Fibroblast of lung (primary cell): ENCODE results near the gene PCDHGB5. TPM values are rescaled to one million over a fixed set of nuclear protein-coding genes. Genes with fewer than 3 reads are reported as not detected.

Experiments
- DNase-seq, 2 donors: peaks; one replicate each; pipeline versions ENCODE4 v3.0.0 to v3.0.0-alpha.2; 2010; ENCODE audit warnings: low read depth in 2 of 2
- H2AFZ ChIP-seq: 2 replicates; pipeline ENCODE4 v1.5.1; 2012; ENCODE audit warnings: low read length, control low read depth, inconsistent platforms
- H3K27ac ChIP-seq: 2 replicates; pipeline ENCODE4 v1.5.1; 2011; ENCODE audit warnings: low read length, control low read depth; ENCODE audit not compliant: insufficient read depth
- H3K27me3 ChIP-seq: 2 replicates; pipeline ENCODE4 v1.5.1; 2011; ENCODE audit warnings: mild to moderate bottlenecking, low read length; ENCODE audit not compliant: control insufficient read depth, insufficient read depth
- H3K36me3 ChIP-seq: 2 replicates; pipeline ENCODE4 v1.5.1; 2011; ENCODE audit warnings: low read length; ENCODE audit not compliant: control insufficient read depth, insufficient read depth
- H3K4me1 ChIP-seq: 2 replicates; pipeline ENCODE4 v1.5.1; 2011; ENCODE audit warnings: low read length; ENCODE audit not compliant: control insufficient read depth, insufficient read depth; ENCODE audit errors: extremely low read depth
- H3K4me2 ChIP-seq: 2 replicates; pipeline ENCODE4 v1.5.1; 2011; ENCODE audit warnings: low read length, control low read depth; ENCODE audit not compliant: insufficient read depth; ENCODE audit errors: extremely low read depth
- H3K4me3 ChIP-seq, 4 experiments: fragments of 200-600 bp in 1 of 4; sonication (generic) in 1 of 4; replicated peaks in 1 of 4; 2 replicates each; pipeline ENCODE4 v1.5.1; 2011 to 2016; ENCODE audit warnings: low read length in 4 of 4, low read depth in 3 of 4, mild to moderate bottlenecking in 3 of 4, control low read depth in 2 of 4, inconsistent platforms in 1 of 4, mixed read lengths in 1 of 4; ENCODE audit not compliant: insufficient read depth in 1 of 4; ENCODE audit errors: control extremely low read depth in 1 of 4
- H3K79me2 ChIP-seq: 2 replicates; pipeline ENCODE4 v1.5.1; 2012; ENCODE audit warnings: mild to moderate bottlenecking, low read length, inconsistent platforms; ENCODE audit not compliant: control insufficient read depth, insufficient read depth
- H3K9ac ChIP-seq: 2 replicates; pipeline ENCODE4 v1.5.1; 2011; ENCODE audit warnings: mild to moderate bottlenecking, low read length, control low read depth; ENCODE audit not compliant: insufficient read depth
- H3K9me3 ChIP-seq: 2 replicates; pipeline ENCODE4 v1.5.1; 2012; ENCODE audit warnings: low read depth, low read length; ENCODE audit not compliant: control insufficient read depth, insufficient read depth
- H4K20me1 ChIP-seq: 2 replicates; pipeline ENCODE4 v1.5.1; 2011; ENCODE audit warnings: low read length; ENCODE audit not compliant: control insufficient read depth, insufficient read depth; ENCODE audit errors: extremely low read depth
- CTCF ChIP-seq, 2 donors: IDR thresholded peaks in 1 of 2; conservative IDR thresholded peaks in 1 of 2; 1 replicate in 1 of 2; 2 replicates in 1 of 2; pipeline ENCODE4 v1.5.1; 2011 to 2012; ENCODE audit warnings: low read length in 2 of 2, control low read depth in 1 of 2, inconsistent platforms in 1 of 2, low read depth in 1 of 2, mild to moderate bottlenecking in 1 of 2
- EZH2 ChIP-seq: IDR thresholded peaks from 2 replicates; pipeline ENCODE4 v1.5.1; 2012; ENCODE audit warnings: low read length, control low read depth, mild to moderate bottlenecking; ENCODE audit errors: missing control alignments
- polyA plus RNA-seq, 2 donors: library from polyadenylated mRNA; depleted of rRNA in 1 of 2; stranded (reverse) in 1 of 2; unstranded in 1 of 2; fragments of >200 nt; gene quantifications; 2 replicates each; pipeline ENCODE4 v1.2.1, GENCODE V29; 2011 to 2012; ENCODE audit warnings: missing spikeins in 1 of 2
- total RNA-seq: library from RNA; depleted of rRNA; stranded (reverse); fragments of >200 nt; gene quantifications from 2 replicates; pipeline ENCODE4 v1.2.1, GENCODE V29; 2014

The PCDHGB5 gene
- total and polyA plus RNA-seq, 2 donors (not counting 1 experiment from before 2014, with no cell fraction given): 19.6 to 21.5 TPM

- TF ChIP-seq CTCF (conservative IDR thresholded peaks at IDR 0.05 in 1 of 2, IDR thresholded peaks at IDR 0.05 in 1 of 2; ENCODE audit: low read depth in 1 of 2, low read length in 2 of 2) (no peak), EZH2 (no peak)
- H3K79me2 ChIP-seq: no peaks in the 10 kb centered on the region
- no peaks in the 10 kb centered on the region for H3K27me3 ChIP-seq
- no peaks in the 10 kb centered on the region for H3K4me1 ChIP-seq
- H3K9me3 ChIP-seq: peaks cover 17% of the 10 kb centered on the region
- no peak overlapping the region for H2AFZ ChIP-seq
- H4K20me1 ChIP-seq: no peaks in the 10 kb centered on the region
- no peak for DNase-seq
- H3K4me2 ChIP-seq: peak overlapping the region; percentile 3
- H3K27ac ChIP-seq: no peak overlapping the region
- peaks cover 4% of the 10 kb centered on the region for H3K36me3 ChIP-seq
- H3K4me3 ChIP-seq: no peak overlapping the region
- no peak overlapping the region for H3K9ac ChIP-seq
These were observed 25.1 kb downstream of the PCDHGB5 start for GRCh38 chr5:141422742-141423291.

GRCh38 chr5:141427783-141428426 lies 30.2 kb downstream of the PCDHGB5 start:
- Histone ChIP-seq H3K27ac (no peak overlapping the region), H3K27me3 (no peaks in the 10 kb centered on the region), H3K4me1 (no peaks in the 10 kb centered on the region), H3K36me3 (peaks cover 2% of the 10 kb centered on the region), H4K20me1 (no peaks in the 10 kb centered on the region), H3K9ac (no peak overlapping the region), H3K4me2 (no peak overlapping the region), H3K79me2 (peaks cover 2% of the 10 kb centered on the region), H2AFZ (no peak overlapping the region), H3K4me3 (no peak overlapping the region), H3K9me3 (peaks cover 8% of the 10 kb centered on the region)
- no peak for DNase-seq
- no peak for TF ChIP-seq EZH2
- TF ChIP-seq CTCF (conservative IDR thresholded peaks at IDR 0.05 in 1 of 2, IDR thresholded peaks at IDR 0.05 in 1 of 2; ENCODE audit: low read depth in 1 of 2, low read length in 2 of 2): no peak

GRCh38 chr5:141430332-141431113 lies 32.8 kb downstream of the PCDHGB5 start, which contains the start of gene PCDHGA12:
Gene PCDHGA12, plus strand, starts transcription at chr5:141430507. Its CDS starts 253 bp downstream, at chr5:141430760.
- H3K9ac ChIP-seq: peak within 1 kb of the TSS; percentile 44
- H3K4me3 ChIP-seq: peak within 1 kb of the TSS; percentile 15 to 58 (median 44)
- no peaks in the 10 kb centered on the region for H3K27me3 ChIP-seq
- no peaks in the 10 kb centered on the region for H4K20me1 ChIP-seq
- peak within 1 kb of the TSS; percentile 6 for H2AFZ ChIP-seq
- H3K36me3 ChIP-seq: peaks cover 2% of the 10 kb centered on the region
- peak; percentile 82 to 94 for DNase-seq
- no peaks in the 10 kb centered on the region for H3K4me1 ChIP-seq
- peak within 1 kb of the TSS; percentile 61 for H3K4me2 ChIP-seq
- H3K27ac ChIP-seq: peak within 1 kb of the TSS; percentile 59
- peaks cover 8% of the 10 kb centered on the region for H3K9me3 ChIP-seq
- TF ChIP-seq EZH2 (no peak), CTCF (conservative IDR thresholded peaks at IDR 0.05 in 1 of 2, IDR thresholded peaks at IDR 0.05 in 1 of 2; ENCODE audit: low read depth in 1 of 2, low read length in 2 of 2) (peak; percentile 69 to 72)
- H3K79me2 ChIP-seq: peaks cover 2% of the 10 kb centered on the region
